NCI-H345 treated with DMSO at 0.1 percent for 48 hours (cell line): Measurements from ENCODE around the gene IL1RL2.

ENCODE experiments used
- DNase-seq: peaks from one replicate; lab custom pipeline; 2025; ENCODE audit not compliant: unreplicated experiment; lab: John Stamatoyannopoulos, UW

Gene IL1RL2

GRCh38 chr2:102238039-102238756 is 51.4 kb downstream of the IL1RL2 start:
- no peak for DNase-seq

GRCh38 chr2:102238778-102239177 is 52.0 kb downstream of the IL1RL2 start:
- no peak for DNase-seq

GRCh38 chr2:102239344-102239743 is 52.5 kb downstream of the IL1RL2 start:
- no peak for DNase-seq

- DNase-seq = peak; percentile 70
Observed at GRCh38 chr2:102240640-102241370, 54.0 kb downstream of the IL1RL2 start.

- no peak for DNase-seq
Observed at GRCh38 chr2:102241616-102242305, 54.9 kb downstream of the IL1RL2 start.

GRCh38 chr2:102245266-102246151 is 58.7 kb downstream of the IL1RL2 start:
- no peak for DNase-seq

- no peak for DNase-seq
Observed at GRCh38 chr2:102250278-102250821, 63.5 kb downstream of the IL1RL2 start.

GRCh38 chr2:102251042-102251848 is 64.4 kb downstream of the IL1RL2 start:
- DNase-seq = no peak

- no peak for DNase-seq
Observed at GRCh38 chr2:102251849-102252203, 65.0 kb downstream of the IL1RL2 start.

GRCh38 chr2:102252236-102252635 is 65.4 kb downstream of the IL1RL2 start:
- no peak for DNase-seq

GRCh38 chr2:102253140-102253752 is 66.4 kb downstream of the IL1RL2 start:
- DNase-seq = no peak

- DNase-seq = no peak
Observed at GRCh38 chr2:102253753-102254150, 66.9 kb downstream of the IL1RL2 start.

- peak; percentile 10 for DNase-seq
Observed at GRCh38 chr2:102256276-102256675, 69.5 kb downstream of the IL1RL2 start.

- no peak for DNase-seq
Observed at GRCh38 chr2:102256874-102257462, 70.1 kb downstream of the IL1RL2 start.

- no peak for DNase-seq
Observed at GRCh38 chr2:102258025-102258385, 71.2 kb downstream of the IL1RL2 start.

- DNase-seq = no peak
Observed at GRCh38 chr2:102258386-102259074, 71.7 kb downstream of the IL1RL2 start.

- no peak for DNase-seq
Observed at GRCh38 chr2:102261467-102262135, 74.8 kb downstream of the IL1RL2 start.
